ENCODE data around the gene MCF2L.
"Not testable (repeated sequence)": the region's sequence is repeated elsewhere in the genome, so short reads cannot be mapped to it uniquely, and the experiment has no call there.

MCF2L gene

DNA sequence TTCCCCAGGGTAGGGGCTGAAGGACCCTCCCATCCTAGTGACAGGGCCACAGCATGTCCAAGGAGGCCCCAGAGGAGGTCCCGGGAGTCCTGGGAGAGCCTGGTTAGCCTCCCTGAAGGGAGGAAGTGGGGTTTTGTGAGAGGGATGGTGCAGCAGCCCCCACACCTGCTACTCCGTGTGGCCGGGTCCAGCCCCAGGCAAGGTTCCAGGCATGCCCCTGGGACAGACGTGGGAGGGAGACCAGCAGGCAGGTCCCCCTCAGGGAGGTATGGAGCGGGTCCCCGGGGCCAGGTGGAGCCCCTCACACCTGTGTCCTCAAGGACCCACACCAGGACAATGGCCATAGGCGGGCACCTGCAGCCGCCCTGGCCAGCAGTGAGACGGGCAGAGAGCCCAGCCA lies 134.6 kb downstream of the MCF2L start:
- TF ChIP-seq, protein P1, sequence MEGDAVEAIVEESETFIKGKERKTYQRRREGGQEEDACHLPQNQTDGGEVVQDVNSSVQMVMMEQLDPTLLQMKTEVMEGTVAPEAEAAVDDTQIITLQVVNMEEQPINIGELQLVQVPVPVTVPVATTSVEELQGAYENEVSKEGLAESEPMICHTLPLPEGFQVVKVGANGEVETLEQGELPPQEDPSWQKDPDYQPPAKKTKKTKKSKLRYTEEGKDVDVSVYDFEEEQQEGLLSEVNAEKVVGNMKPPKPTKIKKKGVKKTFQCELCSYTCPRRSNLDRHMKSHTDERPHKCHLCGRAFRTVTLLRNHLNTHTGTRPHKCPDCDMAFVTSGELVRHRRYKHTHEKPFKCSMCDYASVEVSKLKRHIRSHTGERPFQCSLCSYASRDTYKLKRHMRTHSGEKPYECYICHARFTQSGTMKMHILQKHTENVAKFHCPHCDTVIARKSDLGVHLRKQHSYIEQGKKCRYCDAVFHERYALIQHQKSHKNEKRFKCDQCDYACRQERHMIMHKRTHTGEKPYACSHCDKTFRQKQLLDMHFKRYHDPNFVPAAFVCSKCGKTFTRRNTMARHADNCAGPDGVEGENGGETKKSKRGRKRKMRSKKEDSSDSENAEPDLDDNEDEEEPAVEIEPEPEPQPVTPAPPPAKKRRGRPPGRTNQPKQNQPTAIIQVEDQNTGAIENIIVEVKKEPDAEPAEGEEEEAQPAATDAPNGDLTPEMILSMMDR (IDR thresholded peaks at IDR 0.05; ENCODE audit: low read depth, low read length, missing control alignments), result no peak
- DNase-seq (ENCODE audit: low read depth), result no peak
- no peak overlapping the region for H3K4me3 ChIP-seq (ENCODE audit: low read depth, low read length)

DNA sequence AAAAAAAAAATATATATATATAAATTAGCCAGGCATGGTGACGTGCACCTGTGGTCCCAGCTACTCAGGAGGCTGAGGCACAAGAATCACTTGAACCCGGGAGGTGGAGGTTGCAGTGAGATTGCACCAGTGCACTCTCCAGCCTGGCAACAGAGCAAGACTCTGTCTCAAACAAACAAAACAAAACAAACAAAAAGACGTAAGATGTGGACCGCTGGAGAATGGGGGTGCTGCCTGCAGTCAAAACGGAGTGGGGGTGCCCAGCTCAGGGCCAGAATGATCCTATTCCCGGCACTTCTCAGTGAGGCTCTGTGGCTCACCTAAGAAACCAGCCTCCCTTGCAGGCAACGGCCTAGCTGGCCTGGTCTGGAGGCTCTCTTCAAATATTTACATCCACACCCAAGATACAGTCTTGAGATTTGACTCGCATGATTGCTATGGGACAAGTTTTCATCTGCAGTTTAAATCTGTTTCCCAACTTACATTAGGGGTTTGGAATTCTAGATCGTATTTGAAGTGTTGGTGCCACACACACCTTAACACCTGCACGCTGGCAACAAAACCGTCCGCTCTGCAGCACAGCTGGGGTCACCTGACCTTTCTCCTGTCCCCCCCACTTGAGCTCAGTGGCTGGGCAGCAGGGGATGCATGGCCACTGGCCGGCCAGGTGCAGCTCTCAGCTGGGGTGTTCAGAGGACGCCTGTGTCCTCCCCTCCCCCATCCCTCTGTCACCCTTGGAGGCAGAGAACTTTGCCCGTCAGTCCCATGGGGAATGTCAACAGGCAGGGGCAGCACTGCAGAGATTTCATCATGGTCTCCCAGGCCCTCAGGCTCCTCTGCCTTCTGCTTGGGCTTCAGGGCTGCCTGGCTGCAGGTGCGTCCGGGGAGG lies 136.3 kb downstream of the MCF2L start, which contains the start of gene F7:
Gene F7, plus strand, starts transcription at position 760 of the 889 bp plus-strand sequence. Its CDS starts 51 bp downstream, at position 811.
- DNase-seq (ENCODE audit: low read depth), result no peak
- no peak within 1 kb of the TSS for H3K4me3 ChIP-seq (ENCODE audit: low read depth, low read length)
- TF ChIP-seq, protein P1 (IDR thresholded peaks at IDR 0.05; ENCODE audit: low read depth, low read length, missing control alignments), result no peak

DNA sequence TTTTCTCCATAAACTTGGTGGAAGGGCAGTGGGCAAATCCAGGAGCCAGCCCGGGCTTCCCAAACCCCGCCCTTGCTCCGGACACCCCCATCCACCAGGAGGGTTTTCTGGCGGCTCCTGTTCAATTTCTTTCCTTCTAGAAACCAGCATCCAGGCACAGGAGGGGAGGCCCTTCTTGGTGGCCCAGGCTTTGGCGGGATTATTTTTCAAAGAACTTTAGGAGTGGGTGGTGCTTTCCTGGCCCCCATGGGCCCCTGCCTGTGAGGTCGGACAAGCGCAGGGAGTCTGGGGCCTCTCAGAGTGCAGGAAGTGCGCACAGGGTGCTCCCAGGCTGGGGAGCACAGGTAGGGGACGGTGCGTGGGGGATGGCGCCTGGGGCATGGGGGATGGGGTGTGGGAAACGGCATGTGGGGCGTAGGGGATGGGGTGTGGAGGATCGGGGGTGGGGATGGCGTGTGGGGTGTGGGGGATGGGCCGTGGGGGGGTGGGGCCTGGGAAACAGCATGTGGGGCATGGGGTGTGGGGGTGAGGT lies 137.0 kb downstream of the MCF2L start:
- TF ChIP-seq, protein P1 (IDR thresholded peaks at IDR 0.05; ENCODE audit: low read depth, low read length, missing control alignments), result no peak
- no peak for DNase-seq (ENCODE audit: low read depth)
- H3K4me3 ChIP-seq (ENCODE audit: low read depth, low read length), result no peak overlapping the region

DNA sequence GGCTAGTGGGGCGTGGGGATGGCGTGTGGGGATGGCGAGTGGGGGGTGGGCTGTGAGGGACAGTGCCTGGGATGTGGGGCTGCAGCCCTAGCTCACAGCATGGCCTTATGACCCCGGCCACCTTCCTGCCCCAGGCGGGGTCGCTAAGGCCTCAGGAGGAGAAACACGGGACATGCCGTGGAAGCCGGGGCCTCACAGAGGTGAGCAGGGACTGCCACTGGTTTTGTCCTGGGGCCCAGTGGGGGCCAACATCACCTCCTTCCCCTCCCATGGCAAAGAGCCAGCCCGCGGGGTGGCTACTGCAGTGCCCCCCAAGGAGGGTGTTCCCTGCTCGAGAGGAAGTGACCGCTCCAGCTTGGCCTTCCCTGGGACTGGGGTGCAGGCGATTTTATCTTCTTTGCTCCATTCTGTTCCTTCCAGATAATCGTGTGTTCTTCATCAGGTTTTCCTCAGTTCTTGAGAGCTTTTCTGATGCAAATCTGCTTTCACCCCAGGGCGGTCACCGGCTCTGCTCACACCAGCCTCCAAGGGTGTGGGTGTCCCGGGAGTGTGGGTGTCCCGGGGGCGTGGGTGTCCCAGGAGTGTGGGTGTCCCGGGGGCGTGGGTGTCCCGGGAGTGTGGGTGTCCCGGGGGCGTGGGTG lies 137.8 kb downstream of the MCF2L start:
- H3K4me3 ChIP-seq (ENCODE audit: low read depth, low read length), result no peak overlapping the region
- TF ChIP-seq, protein P1 (IDR thresholded peaks at IDR 0.05; ENCODE audit: low read depth, low read length, missing control alignments), result no peak
- no peak for DNase-seq (ENCODE audit: low read depth)

DNA sequence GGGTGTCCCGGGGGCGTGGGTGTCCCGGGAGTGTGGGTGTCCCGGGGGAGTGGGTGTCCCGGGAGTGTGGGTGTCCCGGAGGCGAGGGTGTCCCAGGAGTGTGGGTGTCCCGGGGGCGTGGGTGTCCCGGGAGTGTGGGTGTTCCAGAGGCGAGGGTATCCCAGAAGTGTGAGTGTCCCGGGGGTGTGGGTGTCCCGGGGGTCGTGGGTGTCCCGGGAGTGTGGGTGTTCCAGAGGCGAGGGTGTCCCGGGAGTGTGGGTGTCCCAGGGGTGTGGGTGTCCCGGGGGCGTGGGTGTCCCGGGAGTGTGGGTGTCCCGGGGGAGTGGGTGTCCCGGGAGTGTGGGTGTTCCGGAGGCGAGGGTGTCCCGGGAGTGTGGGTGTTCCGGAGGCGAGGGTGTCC lies 139.5 kb downstream of the MCF2L start:
- H3K4me3 ChIP-seq (ENCODE audit: low read depth, low read length); DNase-seq (ENCODE audit: low read depth): not testable (repeated sequence)

DNA sequence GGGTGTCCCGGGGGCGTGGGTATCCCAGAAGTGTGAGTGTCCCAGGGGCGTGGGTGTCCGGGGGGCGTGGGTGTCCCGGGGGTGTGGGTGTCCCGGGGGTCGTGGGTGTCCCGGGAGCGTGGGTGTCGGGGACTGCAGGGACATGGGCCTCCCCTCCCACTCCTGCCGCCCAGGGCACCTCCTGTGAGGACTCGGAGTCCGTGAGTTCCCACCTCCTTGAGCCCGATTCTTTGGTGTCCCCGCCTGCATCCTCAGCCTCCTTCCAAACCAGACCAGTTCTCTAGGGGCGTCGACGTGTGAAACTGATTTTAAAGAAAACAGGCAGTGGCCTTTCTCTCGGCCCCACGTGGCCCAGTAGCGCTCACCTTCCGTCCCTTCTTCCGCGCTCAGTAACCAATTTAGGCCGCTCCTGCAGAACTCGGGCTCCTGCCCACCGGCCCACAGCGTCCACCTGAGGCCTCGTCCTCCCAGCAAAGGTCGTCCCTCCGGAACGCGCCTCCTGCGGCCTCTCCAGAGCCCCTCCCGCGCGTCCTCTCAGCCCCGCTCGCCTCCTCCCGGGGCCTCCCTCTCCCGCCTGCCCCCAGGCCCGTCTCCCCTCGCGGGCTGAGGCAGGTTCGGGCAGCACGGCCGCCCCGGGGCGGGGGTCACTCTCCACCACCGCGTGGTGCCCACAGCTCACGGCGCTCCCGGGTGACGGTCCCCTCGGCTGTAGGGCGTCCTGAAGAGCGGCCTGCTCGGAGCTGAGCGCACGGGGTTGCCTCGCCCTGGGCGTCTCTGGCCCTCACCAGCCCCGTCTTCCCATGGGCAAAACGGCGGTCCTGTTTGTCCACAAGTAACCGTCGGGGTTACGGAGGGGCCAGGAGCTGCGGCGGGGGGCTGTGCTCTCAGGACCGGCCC lies 140.4 kb downstream of the MCF2L start:
- TF ChIP-seq, protein P1 (IDR thresholded peaks at IDR 0.05; ENCODE audit: low read depth, low read length, missing control alignments), result no peak
- H3K4me3 ChIP-seq (ENCODE audit: low read depth, low read length), result no peak overlapping the region
- no peak for DNase-seq (ENCODE audit: low read depth)

All from GM12864 (cell line).